ENCODE measurements around the gene MYO5A.

MYO5A gene

GRCh38 chr15:52428297-52428696 lies 100.4 kb downstream of the MYO5A start:
- TF ChIP-seq POLR2A (IDR thresholded peaks at IDR 0.05; ENCODE audit: extremely low read depth, insufficient read length) (no peak), MAX (IDR thresholded peaks at IDR 0.05; ENCODE audit: low read depth, low read length) (no peak), CTCF (IDR thresholded peaks at IDR 0.05; ENCODE audit: low read depth, low read length) (no peak), MYC (IDR thresholded peaks at IDR 0.05; ENCODE audit: low read depth, low read length) (no peak)
- DNase-seq (ENCODE audit: low read depth), result no peak
- H3K4me3 ChIP-seq (ENCODE audit: low read depth, low read length), result no peak overlapping the region

- TF ChIP-seq MAX (IDR thresholded peaks at IDR 0.05; ENCODE audit: low read depth, low read length), result no peak
- DNase-seq (ENCODE audit: low read depth), result peak; percentile 31
- no peak overlapping the region for H3K4me3 ChIP-seq (ENCODE audit: low read depth, low read length)
Observed at GRCh38 chr15:52427804-52428203, 100.9 kb downstream of the MYO5A start.

GRCh38 chr15:52424856-52425431 lies 103.7 kb downstream of the MYO5A start:
- no peak for DNase-seq (ENCODE audit: low read depth)
- TF ChIP-seq CTCF (IDR thresholded peaks at IDR 0.05; ENCODE audit: low read depth, low read length), result no peak
- no peak for TF ChIP-seq MAX (IDR thresholded peaks at IDR 0.05; ENCODE audit: low read depth, low read length)
- TF ChIP-seq POLR2A (IDR thresholded peaks at IDR 0.05; ENCODE audit: extremely low read depth, insufficient read length), result no peak
- TF ChIP-seq MYC (IDR thresholded peaks at IDR 0.05; ENCODE audit: low read depth, low read length), result no peak
- no peak overlapping the region for H3K4me3 ChIP-seq (ENCODE audit: low read depth, low read length)

- TF ChIP-seq MAX (IDR thresholded peaks at IDR 0.05; ENCODE audit: low read depth, low read length) (no peak), CTCF (IDR thresholded peaks at IDR 0.05; ENCODE audit: low read depth, low read length) (no peak), POLR2A (IDR thresholded peaks at IDR 0.05; ENCODE audit: extremely low read depth, insufficient read length) (no peak), MYC (IDR thresholded peaks at IDR 0.05; ENCODE audit: low read depth, low read length) (no peak)
- DNase-seq (ENCODE audit: low read depth), result no peak
- H3K4me3 ChIP-seq (ENCODE audit: low read depth, low read length), result no peak overlapping the region
Observed at GRCh38 chr15:52423852-52424251, 104.8 kb downstream of the MYO5A start.

- TF ChIP-seq MAX (IDR thresholded peaks at IDR 0.05; ENCODE audit: low read depth, low read length) (no peak), POLR2A (IDR thresholded peaks at IDR 0.05; ENCODE audit: extremely low read depth, insufficient read length) (no peak), CTCF (IDR thresholded peaks at IDR 0.05; ENCODE audit: low read depth, low read length) (no peak)
- no peak overlapping the region for H3K4me3 ChIP-seq (ENCODE audit: low read depth, low read length)
- no peak for DNase-seq (ENCODE audit: low read depth)
Observed at GRCh38 chr15:52422001-52422400, 106.7 kb downstream of the MYO5A start.

- no peak for DNase-seq (ENCODE audit: low read depth)
- TF ChIP-seq MAX (IDR thresholded peaks at IDR 0.05; ENCODE audit: low read depth, low read length), result no peak
- no peak for TF ChIP-seq CTCF (IDR thresholded peaks at IDR 0.05; ENCODE audit: low read depth, low read length)
- TF ChIP-seq POLR2A (IDR thresholded peaks at IDR 0.05; ENCODE audit: extremely low read depth, insufficient read length), result no peak
- TF ChIP-seq MYC (IDR thresholded peaks at IDR 0.05; ENCODE audit: low read depth, low read length), result no peak
- H3K4me3 ChIP-seq (ENCODE audit: low read depth, low read length), result no peak overlapping the region
Observed at GRCh38 chr15:52421029-52421428, 107.7 kb downstream of the MYO5A start.

All from NB4 (cell line).